K562 (cell line): ENCODE results near the gene WDR27.

Source experiments
- ATF3 ChIP-seq, 2 experiments: fragments of 450-650 bp in 1 of 2; sonication (generic) in 1 of 2; formaldehyde crosslinking in 1 of 2; IDR thresholded peaks in 1 of 2; conservative IDR thresholded peaks in 1 of 2; 2 replicates each; pipeline versions ENCODE4 v1.6.1 to v1.8.1; 2016 to 2023; ENCODE audit warnings: mild to moderate bottlenecking in 2 of 2, moderate library complexity in 2 of 2, inconsistent platforms in 1 of 2, missing genetic modification reagents in 1 of 2
- DDX20 ChIP-seq: fragments of 450-650 bp; IDR thresholded peaks from 2 replicates; pipeline ENCODE4 v1.6.1; 2016; ENCODE audit warnings: missing genetic modification characterization, low read depth, mild to moderate bottlenecking, missing compliant biosample characterization, moderate library complexity
- E2F1 ChIP-seq: sonication (generic); formaldehyde crosslinking; IDR thresholded peaks from 2 replicates; pipeline ENCODE4 v1.8.1; 2023; ENCODE audit warnings: mild to moderate bottlenecking, missing genetic modification reagents, moderate library complexity
- E2F4 ChIP-seq: sonication (generic); formaldehyde crosslinking; IDR thresholded peaks from 2 replicates; pipeline ENCODE4 v1.8.0; 2022; ENCODE audit warnings: mild to moderate bottlenecking, low read depth, missing genetic modification reagents
- GABPA ChIP-seq: fragments of 200-800 bp; sonication (Bioruptor generic); conservative IDR thresholded peaks from 2 replicates; pipeline ENCODE4 v1.6.1; 2016; ENCODE audit warnings: low read depth, missing genetic modification characterization, missing compliant biosample characterization
- HDAC2 ChIP-seq: fragments of 450-650 bp; IDR thresholded peaks from 2 replicates; pipeline ENCODE4 v1.6.1; 2016; ENCODE audit warnings: mild to moderate bottlenecking
- NFXL1 ChIP-seq: fragments of 450-650 bp; formaldehyde crosslinking; IDR thresholded peaks from 2 replicates; pipeline ENCODE4 v1.4.0; 2021; ENCODE audit warnings: mild to moderate bottlenecking
- POLR2A ChIP-seq: fragments of 450-650 bp; conservative IDR thresholded peaks from 2 replicates; pipeline ENCODE4 v1.6.1; 2016
- POLR2AphosphoS2 ChIP-seq: IDR thresholded peaks from 2 replicates; pipeline ENCODE4 v1.6.1; 2012; ENCODE audit warnings: low read length, improper control_type of control experiment
- PRDM10 ChIP-seq: fragments of 450-650 bp; IDR thresholded peaks from 2 replicates; pipeline ENCODE4 v1.6.1; 2018; ENCODE audit not compliant: partially characterized antibody
- PTRF ChIP-seq: fragments of 450-650 bp; IDR thresholded peaks from 2 replicates; pipeline ENCODE4 v1.6.1; 2016; ENCODE audit warnings: mild to moderate bottlenecking, missing genetic modification characterization, missing compliant biosample characterization
- SETDB1 ChIP-seq: IDR thresholded peaks from one replicate; pipeline ENCODE4 v1.6.1; 2012; ENCODE audit warnings: low read length, control low read depth, inconsistent platforms
- ZNF512 ChIP-seq: IDR thresholded peaks from 2 replicates; pipeline ENCODE4 v1.6.1; 2016; ENCODE audit warnings: missing genetic modification characterization, missing compliant biosample characterization
- ZNF609 ChIP-seq: sonication (generic); formaldehyde crosslinking; IDR thresholded peaks from 2 replicates; pipeline ENCODE4 v1.8.1; 2023; ENCODE audit warnings: missing genetic modification reagents, mild to moderate bottlenecking, borderline replicate concordance

GRCh38 chr6:169710009-169710408 lies 8.2 kb upstream of the WDR27 start:
- TF ChIP-seq ZNF609 (no peak), PTRF (no peak), PRDM10 (no peak), ZNF512 (tag) (no peak), POLR2A (no peak), E2F1 (CRISPR knock-in tag) (no peak), HDAC2 (no peak), NFXL1 (CRISPR knock-in tag) (no peak), DDX20 (no peak), POLR2AphosphoS2 (no peak), GABPA (tag) (no peak), SETDB1 (no peak), E2F4 (CRISPR knock-in tag) (no peak), ATF3 (IDR thresholded peaks at IDR 0.05) (no peak), ATF3 (CRISPR knock-in tag; conservative IDR thresholded peaks at IDR 0.05) (no peak)
